SK-N-SH (cell line): ENCODE results near the gene SCRN2. TPM values are rescaled to one million over a fixed set of nuclear protein-coding genes. Genes with fewer than 3 reads are reported as not detected.

Experiments used
- CTCF ChIA-PET: fragments of 300-600, 350-600 bp; formaldehyde crosslinking; extraction: SDS; loops from one replicate; lab custom pipeline; 2021; lab: Yijun Ruan, JAX
- POLR2A ChIA-PET: fragments of 350-600 bp; sonication (Branson Sonifier 250); formaldehyde crosslinking; extraction: SDS; loops from one replicate; lab custom pipeline; 2020; ENCODE audit warnings: antibody characterized with exemption, inconsistent platforms; lab: Yijun Ruan, JAX
- DNase-seq: peaks from one replicate; pipeline ENCODE4 v3.0.0; 2012
- H2AFZ ChIP-seq: fragments of 200-600 bp; sonication (generic); 2 replicates; pipeline ENCODE4 v1.8.1; 2016; ENCODE audit warnings: antibody characterized with exemption, mild to moderate bottlenecking, low read depth
- H3F3A ChIP-seq: fragments of 200-600 bp; sonication (generic); replicated peaks from 2 replicates; pipeline ENCODE3; 2016; ENCODE audit warnings: antibody characterized with exemption, mild to moderate bottlenecking; ENCODE audit not compliant: insufficient read depth
- H3K27ac ChIP-seq, 2 experiments: fragments of 200-500 bp in 1 of 2; fragments of 200-600 bp in 1 of 2; sonication (Bioruptor generic) in 1 of 2; sonication (generic), shearing (Covaris generic) in 1 of 2; 2 replicates each; pipeline versions ENCODE4 v1.5.1 to v1.6.1; 2014 to 2016; ENCODE audit warnings: low read depth in 2 of 2, inconsistent platforms in 1 of 2, low read length in 1 of 2, mild to moderate bottlenecking in 1 of 2, mixed read lengths in 1 of 2
- H3K27me3 ChIP-seq: fragments of 200-600 bp; sonication (generic), shearing (Covaris generic); 2 replicates; pipeline ENCODE4 v1.6.1; 2016; ENCODE audit warnings: mixed run types; ENCODE audit not compliant: insufficient read depth
- H3K36me3 ChIP-seq, 2 experiments: fragments of 200-500 bp in 1 of 2; fragments of 200-600 bp in 1 of 2; sonication (Bioruptor generic) in 1 of 2; sonication (generic) in 1 of 2; replicated peaks in 1 of 2; 2 replicates each; pipeline versions ENCODE3 to v1.5.1; 2014 to 2016; ENCODE audit warnings: low read length in 1 of 2, mild to moderate bottlenecking in 1 of 2; ENCODE audit not compliant: insufficient read depth in 2 of 2, control insufficient read depth in 1 of 2
- H3K4me1 ChIP-seq, 2 experiments: fragments of 200-500 bp in 1 of 2; fragments of 200-600 bp in 1 of 2; sonication (Bioruptor generic) in 1 of 2; sonication (generic), shearing (Covaris generic) in 1 of 2; 2 replicates each; pipeline versions ENCODE4 v1.5.1 to v1.6.1; 2014 to 2016; ENCODE audit warnings: low read depth in 1 of 2, low read length in 1 of 2, mixed run types in 1 of 2; ENCODE audit not compliant: insufficient read depth in 2 of 2, control insufficient read depth in 1 of 2
- H3K4me2 ChIP-seq: fragments of 200-600 bp; sonication (generic), shearing (Covaris generic); 2 replicates; pipeline ENCODE4 v1.6.1; 2017; ENCODE audit warnings: mixed run types
- H3K4me3 ChIP-seq, 2 experiments: fragments of 200-500 bp in 1 of 2; fragments of 200-600 bp in 1 of 2; sonication (Bioruptor generic) in 1 of 2; sonication (generic), shearing (Covaris generic) in 1 of 2; 2 replicates each; pipeline versions ENCODE4 v1.5.1 to v1.8.1; 2014 to 2016; ENCODE audit warnings: low read depth in 2 of 2, inconsistent platforms in 1 of 2, low read length in 1 of 2, mild to moderate bottlenecking in 1 of 2, mixed read lengths in 1 of 2, moderate library complexity in 1 of 2
- H3K79me2 ChIP-seq: fragments of 200-600 bp; sonication (generic); 2 replicates; pipeline ENCODE4 v1.8.1; 2017; ENCODE audit warnings: mild to moderate bottlenecking; ENCODE audit not compliant: insufficient read depth
- H3K9ac ChIP-seq: fragments of 200-600 bp; sonication (generic); 2 replicates; pipeline ENCODE4 v1.6.1; 2017; ENCODE audit warnings: mixed run types
- H3K9me2 ChIP-seq: fragments of 200-600 bp; sonication (generic); 2 replicates; pipeline ENCODE4 v1.6.1; 2017; ENCODE audit warnings: mixed run types
- H3K9me3 ChIP-seq: fragments of 200-600 bp; sonication (generic); 2 replicates; pipeline ENCODE4 v1.6.1; 2017; ENCODE audit warnings: mixed run types, mild to moderate bottlenecking, moderate library complexity
- H4K20me1 ChIP-seq: fragments of 200-600 bp; sonication (generic); 2 replicates; pipeline ENCODE4 v1.6.1; 2017; ENCODE audit warnings: mild to moderate bottlenecking, mixed run types; ENCODE audit not compliant: insufficient read depth
- CHD2 ChIP-seq: fragments of 150-350 bp; IDR thresholded peaks from 2 replicates; pipeline ENCODE4 v1.6.1; 2018; ENCODE audit warnings: low read length; ENCODE audit not compliant: partially characterized antibody
- ELF1 ChIP-seq: IDR thresholded peaks from 2 replicates; pipeline ENCODE4 v1.4.0; 2012
- EP300 ChIP-seq, 2 experiments: IDR thresholded peaks; 2 replicates each; pipeline versions ENCODE4 v1.4.0 to v1.6.1; 2012; ENCODE audit warnings: borderline replicate concordance in 1 of 2, low read depth in 1 of 2, low read length in 1 of 2
- EZH2phosphoT487 ChIP-seq: fragments of 200-600 bp; sonication (generic); IDR thresholded peaks from 2 replicates; pipeline ENCODE4 v1.6.1; 2017; ENCODE audit warnings: low read depth, mixed run types, mild to moderate bottlenecking, antibody characterized with exemption, moderate library complexity, borderline replicate concordance
- FOSL2 ChIP-seq: IDR thresholded peaks from 2 replicates; pipeline ENCODE4 v1.4.0; 2012; ENCODE audit warnings: low read depth, mild to moderate bottlenecking, moderate library complexity, borderline replicate concordance
- JUND ChIP-seq: IDR thresholded peaks from 2 replicates; pipeline ENCODE4 v1.4.0; 2012
- NFIC ChIP-seq: IDR thresholded peaks from 2 replicates; pipeline ENCODE4 v1.4.0; 2012; ENCODE audit warnings: borderline replicate concordance
- NRF1 ChIP-seq: IDR thresholded peaks from 2 replicates; pipeline ENCODE4 v1.6.1; 2012; ENCODE audit warnings: low read depth, mild to moderate bottlenecking, low read length
- RAD21 ChIP-seq: IDR thresholded peaks from 2 replicates; pipeline ENCODE4 v1.6.1; 2012; ENCODE audit warnings: mild to moderate bottlenecking, low read length
- REST ChIP-seq: IDR thresholded peaks from 2 replicates; pipeline ENCODE4 v1.6.1; 2012; ENCODE audit warnings: mild to moderate bottlenecking, low read depth, low read length, moderate library complexity
- RXRA ChIP-seq: IDR thresholded peaks from 2 replicates; pipeline ENCODE4 v1.4.0; 2012; ENCODE audit warnings: low read depth, mild to moderate bottlenecking, borderline replicate concordance
- SIN3A ChIP-seq: IDR thresholded peaks from 2 replicates; pipeline ENCODE4 v1.6.1; 2012; ENCODE audit warnings: low read depth, mild to moderate bottlenecking, low read length, moderate library complexity, borderline replicate concordance
- TAF1 ChIP-seq: IDR thresholded peaks from 2 replicates; pipeline ENCODE4 v1.6.1; 2012; ENCODE audit warnings: low read depth, mild to moderate bottlenecking, low read length, moderate library complexity, borderline replicate concordance
- TCF12 ChIP-seq: IDR thresholded peaks from 2 replicates; pipeline ENCODE4 v1.4.0; 2012
- USF2 ChIP-seq: fragments of 150-350 bp; IDR thresholded peaks from 2 replicates; pipeline ENCODE4 v1.6.1; 2017; ENCODE audit warnings: antibody characterized with exemption, low read length, low read depth, borderline replicate concordance
- WGBS: methylation state at CpG from one replicate; pipeline ENCODE4 v1.1.6; 2017; ENCODE audit warnings: low lambda C conversion rate; 5-methylcytosine and 5-hydroxymethylcytosine counted together
- polyA plus RNA-seq, 3 experiments: library from polyadenylated mRNA; depleted of rRNA; stranded (reverse); fragments of >200 nt; gene quantifications; 2 replicates each; pipeline ENCODE4 v1.2.3, GENCODE V29; 2012
- TF ChIP-seq, protein P1 (sequence below): IDR thresholded peaks from 2 replicates; pipeline ENCODE4 v1.4.0; 2012; ENCODE audit warnings: low read depth, borderline replicate concordance
- TF ChIP-seq, protein P2 (sequence below): IDR thresholded peaks from 2 replicates; pipeline ENCODE4; 2012

SCRN2 gene
- polyA plus RNA-seq, 1 of the 3 experiments (the other 2 are of a cell fraction), result 139 TPM

GRCh38 chr17:47879028-47879585, 38.0 kb upstream of the SCRN2 start (continued):
- TF ChIP-seq EZH2phosphoT487 (no peak), RXRA (no peak), TCF12 (no peak)

DNA sequence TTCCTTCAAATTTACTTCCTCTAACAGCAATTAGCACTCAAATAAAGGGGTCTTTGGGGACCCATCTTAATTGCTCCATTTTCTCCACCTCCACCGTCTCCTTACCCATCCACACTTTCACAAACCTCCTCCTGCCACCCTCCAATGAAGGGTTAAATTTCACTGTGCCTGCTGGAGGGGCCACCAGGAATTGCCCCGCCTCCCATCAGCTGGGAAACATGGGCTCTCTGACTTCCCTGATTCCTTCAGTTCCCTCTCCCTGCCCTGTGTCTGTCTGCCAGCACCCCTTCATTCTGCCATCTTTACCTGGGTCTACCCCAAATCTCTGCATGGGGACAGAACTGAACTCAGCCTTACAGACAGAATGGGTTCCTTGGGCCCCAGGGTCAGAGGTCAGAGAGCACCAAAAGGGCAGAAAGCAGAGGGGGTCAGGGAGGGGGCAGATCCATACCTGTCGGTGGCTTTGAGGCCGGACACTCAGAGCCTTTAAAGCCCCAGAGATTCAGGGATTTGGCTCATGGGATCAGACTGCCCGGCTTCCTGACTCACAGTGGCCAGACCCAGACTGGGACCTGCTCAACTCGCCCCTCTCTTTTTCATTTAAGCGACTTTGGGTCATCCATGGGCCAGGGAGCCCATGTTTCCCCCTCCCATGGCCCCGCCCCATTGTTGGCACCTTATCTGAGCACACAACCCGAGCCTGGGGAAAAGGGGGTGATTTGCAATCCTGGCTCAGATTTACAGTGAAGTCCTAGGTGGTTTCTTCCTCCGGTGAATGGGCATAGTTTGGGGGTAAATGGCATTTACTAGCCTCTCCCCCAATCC, 37.3 kb upstream of the SCRN2 start:
- Histone ChIP-seq H3K27ac (no peak overlapping the region), H3K79me2 (no peaks in the 10 kb centered on the region), H3K4me2 (0 out of 2 replicates have a peak overlapping the region, but pooled peaks have one; percentile 23), H3K4me1 (peaks cover 0 to 8% of the 10 kb centered on the region in 2 experiments; a peak in 1 of 4 replicates), H4K20me1 (no peaks in the 10 kb centered on the region), H3K9ac (no peak overlapping the region), H2AFZ (no peak overlapping the region), H3F3A (peaks cover 5% of the 10 kb centered on the region), H3K4me3 (no peak overlapping the region), H3K27me3 (peaks cover 40% of the 10 kb centered on the region; the same call in 1 of the 2 replicates), H3K9me3 (no peaks in the 10 kb centered on the region), H3K36me3 (no peaks in the 10 kb centered on the region), H3K9me2 (no peaks in the 10 kb centered on the region)
- WGBS, result 41% methylated on average over 10 of the region's 10 CpGs
- ChIA-PET POLR2A (no interaction called here), CTCF (interaction anchor here (5.1 to 19.9 kb wide), 2 partner anchors 13 to 29 kb away, joined by 51 to 1447 read pairs; partner anchors contain the start of genes SCRN2 and SP6)
- DNase-seq, result no peak
- TF ChIP-seq EZH2phosphoT487, result no peak
- no peak for TF ChIP-seq EP300 (IDR thresholded peaks at IDR 0.05; ENCODE audit: borderline replicate concordance in 1 of 2, low read depth in 1 of 2, low read length in 1 of 2)
- TF ChIP-seq FOSL2, result no peak
- TF ChIP-seq RXRA, result no peak
- no peak for TF ChIP-seq TCF12
- no peak for TF ChIP-seq TAF1
- TF ChIP-seq SIN3A, result no peak
- TF ChIP-seq, protein P1, sequence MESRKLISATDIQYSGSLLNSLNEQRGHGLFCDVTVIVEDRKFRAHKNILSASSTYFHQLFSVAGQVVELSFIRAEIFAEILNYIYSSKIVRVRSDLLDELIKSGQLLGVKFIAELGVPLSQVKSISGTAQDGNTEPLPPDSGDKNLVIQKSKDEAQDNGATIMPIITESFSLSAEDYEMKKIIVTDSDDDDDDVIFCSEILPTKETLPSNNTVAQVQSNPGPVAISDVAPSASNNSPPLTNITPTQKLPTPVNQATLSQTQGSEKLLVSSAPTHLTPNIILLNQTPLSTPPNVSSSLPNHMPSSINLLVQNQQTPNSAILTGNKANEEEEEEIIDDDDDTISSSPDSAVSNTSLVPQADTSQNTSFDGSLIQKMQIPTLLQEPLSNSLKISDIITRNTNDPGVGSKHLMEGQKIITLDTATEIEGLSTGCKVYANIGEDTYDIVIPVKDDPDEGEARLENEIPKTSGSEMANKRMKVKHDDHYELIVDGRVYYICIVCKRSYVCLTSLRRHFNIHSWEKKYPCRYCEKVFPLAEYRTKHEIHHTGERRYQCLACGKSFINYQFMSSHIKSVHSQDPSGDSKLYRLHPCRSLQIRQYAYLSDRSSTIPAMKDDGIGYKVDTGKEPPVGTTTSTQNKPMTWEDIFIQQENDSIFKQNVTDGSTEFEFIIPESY, result no peak
- no peak for TF ChIP-seq REST
- TF ChIP-seq RAD21, result no peak
- no peak for TF ChIP-seq CHD2
- no peak for TF ChIP-seq NFIC
- TF ChIP-seq JUND, result no peak
- no peak for TF ChIP-seq ELF1
- TF ChIP-seq, protein P2, sequence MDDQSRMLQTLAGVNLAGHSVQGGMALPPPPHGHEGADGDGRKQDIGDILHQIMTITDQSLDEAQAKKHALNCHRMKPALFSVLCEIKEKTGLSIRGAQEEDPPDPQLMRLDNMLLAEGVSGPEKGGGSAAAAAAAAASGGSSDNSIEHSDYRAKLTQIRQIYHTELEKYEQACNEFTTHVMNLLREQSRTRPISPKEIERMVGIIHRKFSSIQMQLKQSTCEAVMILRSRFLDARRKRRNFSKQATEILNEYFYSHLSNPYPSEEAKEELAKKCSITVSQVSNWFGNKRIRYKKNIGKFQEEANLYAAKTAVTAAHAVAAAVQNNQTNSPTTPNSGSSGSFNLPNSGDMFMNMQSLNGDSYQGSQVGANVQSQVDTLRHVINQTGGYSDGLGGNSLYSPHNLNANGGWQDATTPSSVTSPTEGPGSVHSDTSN, result no peak
- no peak for TF ChIP-seq USF2
- TF ChIP-seq NRF1, result no peak
